PC-9 (cell line): Measurements from ENCODE around the gene LIN7C. TPM values are rescaled to one million over a fixed set of nuclear protein-coding genes. Genes with fewer than 3 reads are reported as not detected.
A peak's percentile ranks its signal among the peaks of the same experiment; 100 is the strongest.

ENCODE experiments used
- BruUV-seq: library from RNA; stranded (reverse); fragments of 400-500 nt; replicated peaks from 2 replicates; lab custom pipeline; 2021; lab: Mats Ljungman, UMichigan
- CTCF ChIA-PET: fragments of 300-600 bp; sonication (Branson Sonifier 250); formaldehyde crosslinking; loops from one replicate; lab custom pipeline; 2022; ENCODE audit warnings: antibody characterized with exemption; lab: Charles Lee
- POLR2A ChIA-PET: fragments of 300-600 bp; sonication (Branson Sonifier 250); formaldehyde crosslinking; loops from one replicate; lab custom pipeline; 2022; ENCODE audit warnings: antibody characterized with exemption; ENCODE audit not compliant: unreplicated experiment; lab: Charles Lee
- DNase-seq, 2 experiments: peaks; one replicate each; pipeline versions ENCODE4 v3.0.0 to v3.0.0-alpha.2; 2015 to 2022; ENCODE audit warnings: mixed read lengths in 1 of 2
- H2AFZ ChIP-seq: fragments of 200-600 bp; sonication (generic); 2 replicates; pipeline ENCODE4 v1.8.1; 2017; ENCODE audit warnings: antibody characterized with exemption
- H3F3A ChIP-seq: fragments of 200-600 bp; sonication (generic); 2 replicates; pipeline ENCODE4 v1.8.1; 2017; ENCODE audit warnings: antibody characterized with exemption, mild to moderate bottlenecking, low read depth; ENCODE audit not compliant: insufficient read depth
- H3K27ac ChIP-seq: fragments of 200-600 bp; sonication (generic); 2 replicates; pipeline ENCODE4 v1.6.1; 2016; ENCODE audit warnings: mixed run types
- H3K27me3 ChIP-seq: fragments of 200-600 bp; sonication (generic); 2 replicates; pipeline ENCODE4 v1.6.1; 2016; ENCODE audit warnings: low read depth, mixed run types; ENCODE audit not compliant: insufficient read depth
- H3K36me3 ChIP-seq: fragments of 200-600 bp; sonication (generic); 2 replicates; pipeline ENCODE4 v1.6.1; 2016; ENCODE audit warnings: low read depth, mixed run types
- H3K4me1 ChIP-seq: fragments of 200-600 bp; sonication (generic); replicated peaks from 2 replicates; pipeline ENCODE4 v1.6.1; 2016; ENCODE audit warnings: mixed run types; ENCODE audit not compliant: insufficient read depth
- H3K4me2 ChIP-seq: fragments of 200-600 bp; sonication (generic); 2 replicates; pipeline ENCODE4 v1.6.1; 2017; ENCODE audit warnings: mixed run types
- H3K4me3 ChIP-seq: fragments of 200-600 bp; sonication (generic); 2 replicates; pipeline ENCODE4 v1.6.1; 2016; ENCODE audit warnings: mixed run types
- H3K79me2 ChIP-seq: fragments of 200-600 bp; sonication (generic); 2 replicates; pipeline ENCODE4 v1.6.1; 2017; ENCODE audit warnings: low read depth, mixed run types
- H3K9me2 ChIP-seq: fragments of 200-600 bp; sonication (generic); 2 replicates; pipeline ENCODE4 v1.8.1; 2017; ENCODE audit warnings: mild to moderate bottlenecking; ENCODE audit not compliant: insufficient read depth
- H3K9me3 ChIP-seq: fragments of 200-600 bp; sonication (generic); 2 replicates; pipeline ENCODE4 v1.8.1; 2016; ENCODE audit warnings: low read depth; ENCODE audit not compliant: insufficient read depth
- H4K20me1 ChIP-seq: fragments of 200-600 bp; sonication (generic); 2 replicates; pipeline ENCODE4 v1.8.1; 2017; ENCODE audit not compliant: insufficient read depth
- EZH2 ChIP-seq: fragments of 200-600 bp; sonication (generic); IDR thresholded peaks from 2 replicates; pipeline ENCODE4 v1.8.0; 2017; ENCODE audit warnings: antibody characterized with exemption, low read depth
- intact Hi-C: fragments of 100-400 bp; cut with micrococcal nuclease; formaldehyde crosslinking; loops from one replicate; pipeline ENCODE4 v1.10.0; 2022; ENCODE audit not compliant: unreplicated experiment
- total RNA-seq: library from RNA; stranded (reverse); gene quantifications from 2 replicates; pipeline ENCODE4 v1.2.3, GENCODE V29; 2021
- TF ChIP-seq, protein P1 (sequence below): fragments of 200-600 bp; sonication (generic); conservative IDR thresholded peaks from 2 replicates; pipeline ENCODE4 v1.6.1; 2017; ENCODE audit warnings: mixed run types, antibody characterized with exemption, mild to moderate bottlenecking, moderate library complexity

Gene LIN7C
- total RNA-seq, 1 experiment from 2014 or later: 30.6 TPM

DNA sequence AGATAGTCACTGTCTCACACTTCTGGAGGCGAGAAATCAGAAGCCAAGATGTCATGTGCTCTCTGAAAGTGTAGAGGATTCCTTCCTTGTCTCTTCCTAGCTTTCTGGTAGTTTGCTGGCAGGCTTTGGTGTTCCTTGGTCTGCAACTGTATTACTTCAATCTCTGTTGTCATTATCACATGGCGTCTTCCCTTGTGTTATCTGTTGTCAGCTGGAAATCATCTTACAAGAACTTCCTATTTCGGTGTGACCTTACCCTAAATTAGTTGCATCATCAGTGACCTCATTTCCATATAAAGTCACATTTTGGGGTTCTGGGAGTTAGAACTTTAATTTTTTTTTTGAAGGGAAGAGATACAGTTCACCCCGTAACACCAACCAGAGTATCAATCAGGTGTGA is 3.3 kb upstream of the LIN7C start:
- H3K4me3 ChIP-seq: no peak overlapping the region
- H3K27ac ChIP-seq: no peak overlapping the region
- H4K20me1 ChIP-seq: no peaks in the 10 kb centered on the region; the same call in 1 of the 2 replicates
- CTCF ChIA-PET: no interaction called here
- no peak for TF ChIP-seq EZH2
- TF ChIP-seq, protein P1, sequence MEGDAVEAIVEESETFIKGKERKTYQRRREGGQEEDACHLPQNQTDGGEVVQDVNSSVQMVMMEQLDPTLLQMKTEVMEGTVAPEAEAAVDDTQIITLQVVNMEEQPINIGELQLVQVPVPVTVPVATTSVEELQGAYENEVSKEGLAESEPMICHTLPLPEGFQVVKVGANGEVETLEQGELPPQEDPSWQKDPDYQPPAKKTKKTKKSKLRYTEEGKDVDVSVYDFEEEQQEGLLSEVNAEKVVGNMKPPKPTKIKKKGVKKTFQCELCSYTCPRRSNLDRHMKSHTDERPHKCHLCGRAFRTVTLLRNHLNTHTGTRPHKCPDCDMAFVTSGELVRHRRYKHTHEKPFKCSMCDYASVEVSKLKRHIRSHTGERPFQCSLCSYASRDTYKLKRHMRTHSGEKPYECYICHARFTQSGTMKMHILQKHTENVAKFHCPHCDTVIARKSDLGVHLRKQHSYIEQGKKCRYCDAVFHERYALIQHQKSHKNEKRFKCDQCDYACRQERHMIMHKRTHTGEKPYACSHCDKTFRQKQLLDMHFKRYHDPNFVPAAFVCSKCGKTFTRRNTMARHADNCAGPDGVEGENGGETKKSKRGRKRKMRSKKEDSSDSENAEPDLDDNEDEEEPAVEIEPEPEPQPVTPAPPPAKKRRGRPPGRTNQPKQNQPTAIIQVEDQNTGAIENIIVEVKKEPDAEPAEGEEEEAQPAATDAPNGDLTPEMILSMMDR: no peak
- H3F3A ChIP-seq: no peaks in the 10 kb centered on the region
- no peak for DNase-seq
- no peaks in the 10 kb centered on the region for H3K9me3 ChIP-seq
- no peak overlapping the region for H2AFZ ChIP-seq
- no peaks in the 10 kb centered on the region for H3K27me3 ChIP-seq
- no peak overlapping the region for H3K4me2 ChIP-seq
- POLR2A ChIA-PET: no interaction called here
- H3K36me3 ChIP-seq: no peaks in the 10 kb centered on the region
- H3K79me2 ChIP-seq: peaks cover 27% of the 10 kb centered on the region
- H3K9me2 ChIP-seq: no peaks in the 10 kb centered on the region
- H3K4me1 ChIP-seq: peaks cover 8% of the 10 kb centered on the region
- no TSS peak for BruUV-seq
- intact Hi-C loops: loop anchor here (5.0 to 10.0 kb wide), 2 partner anchors 187 to 1835 kb away; no protein-coding TSS in a partner anchor

DNA sequence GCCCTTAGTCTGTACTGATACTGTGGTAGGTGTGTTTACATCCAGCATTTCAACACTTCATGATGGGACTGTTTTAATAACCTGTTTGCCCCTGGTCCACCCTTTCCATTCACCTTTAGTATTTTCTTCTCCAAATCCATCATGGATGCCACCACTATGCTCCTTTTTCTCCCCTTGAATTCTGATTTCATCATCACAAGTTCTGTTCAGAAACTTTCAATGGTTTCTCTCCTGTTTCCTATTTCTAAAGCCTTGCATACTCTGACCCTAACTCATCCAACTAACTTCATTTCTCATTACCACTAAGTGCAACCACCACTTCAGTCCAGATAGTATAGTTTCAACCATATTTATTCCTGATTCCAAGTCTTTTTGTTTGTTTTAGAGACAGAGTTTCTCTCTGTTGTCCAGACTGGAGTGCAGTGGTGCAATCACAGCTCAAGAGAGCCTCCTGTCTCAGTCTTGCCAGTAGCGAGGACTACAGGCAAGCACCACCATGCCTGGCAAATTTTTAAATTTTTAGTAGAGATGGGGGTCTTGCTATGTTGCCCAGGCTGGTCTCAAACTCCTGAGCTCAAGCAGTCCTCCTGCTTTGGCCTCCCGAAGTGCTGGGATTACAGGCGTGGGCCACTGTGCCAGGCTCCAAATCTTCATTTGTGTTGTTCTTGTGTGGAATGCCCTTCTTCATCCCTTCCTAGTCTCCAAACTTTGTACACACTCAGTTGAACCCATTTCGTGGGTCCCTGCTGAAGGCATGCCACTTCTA is 1.2 kb upstream of the LIN7C start:
- Histone ChIP-seq H3K4me1 (peaks cover 8% of the 10 kb centered on the region), H3K4me2 (peak overlapping the region; percentile 92), H2AFZ (peak overlapping the region; percentile 96), H3K4me3 (peak overlapping the region; percentile 94), H3K79me2 (peaks cover 48% of the 10 kb centered on the region), H3K27me3 (no peaks in the 10 kb centered on the region), H3K9me2 (no peaks in the 10 kb centered on the region), H3K9me3 (no peaks in the 10 kb centered on the region), H3K36me3 (no peaks in the 10 kb centered on the region), H3F3A (no peaks in the 10 kb centered on the region), H4K20me1 (no peaks in the 10 kb centered on the region; the same call in 1 of the 2 replicates), H3K27ac (no peak overlapping the region)
- CTCF ChIA-PET: no interaction called here
- intact Hi-C loops: loop anchor here (5.0 to 10.0 kb wide), 2 partner anchors 190 to 1837 kb away; no protein-coding TSS in a partner anchor
- DNase-seq: no peak
- POLR2A ChIA-PET: no interaction called here
- TF ChIP-seq, protein P1: no peak
- TF ChIP-seq EZH2: no peak
- BruUV-seq: no TSS peak

DNA sequence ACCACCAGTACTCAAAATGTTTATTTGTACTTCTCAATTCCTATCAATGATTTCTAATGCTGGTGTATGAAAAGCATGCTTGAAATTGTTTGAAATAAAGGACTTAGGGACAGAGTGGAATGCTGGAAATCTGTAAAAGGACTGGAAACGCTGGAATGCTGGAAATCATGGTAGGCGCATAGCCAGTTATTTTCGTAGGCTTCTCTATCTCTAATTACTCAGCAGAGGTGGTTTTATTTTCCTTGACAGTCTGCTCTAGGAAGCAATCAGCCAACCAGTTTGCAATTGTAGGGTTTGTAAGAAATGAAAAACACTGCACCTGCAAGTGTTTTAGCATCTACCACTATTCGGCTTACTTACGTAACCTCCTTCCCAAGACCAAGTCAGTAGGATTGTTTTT is 788 bp downstream of the LIN7C start:
- Histone ChIP-seq H3K27me3 (no peaks in the 10 kb centered on the region), H3K4me3 (peak overlapping the region; percentile 94), H3K36me3 (peaks cover 1% of the 10 kb centered on the region; the same call in 1 of the 2 replicates), H3K4me1 (peaks cover 8% of the 10 kb centered on the region), H3K27ac (peak overlapping the region; percentile 67; the same call in 1 of the 2 replicates), H3K79me2 (peaks cover 57% of the 10 kb centered on the region), H3F3A (peaks cover under 1% of the 10 kb centered on the region; the same call in 1 of the 2 replicates), H4K20me1 (peaks cover 9% of the 10 kb centered on the region; the same call in 1 of the 2 replicates), H2AFZ (peak overlapping the region; percentile 96), H3K9me2 (no peaks in the 10 kb centered on the region), H3K9me3 (no peaks in the 10 kb centered on the region), H3K4me2 (peak overlapping the region; percentile 92)
- ChIA-PET CTCF (no interaction called here), POLR2A (interaction anchor here (0.5 kb wide), 1 partner anchor 340 kb away, joined by 3 read pairs; no protein-coding TSS in a partner anchor)
- no peak for DNase-seq
- intact Hi-C loops: loop anchor here (5.0 to 10.0 kb wide), 2 partner anchors 192 to 1839 kb away; no protein-coding TSS in a partner anchor
- no TSS peak for BruUV-seq
- no peak for TF ChIP-seq EZH2
- TF ChIP-seq, protein P1: no peak
